Measurements from ENCODE around the gene ZNF563. TPM values are rescaled to one million over a fixed set of nuclear protein-coding genes. Genes with fewer than 3 reads are reported as not detected.

The ZNF563 gene
- 1.6 and 4.0 TPM in 2 replicates for total RNA-seq (ENCODE audit: low replicate concordance)

DNA sequence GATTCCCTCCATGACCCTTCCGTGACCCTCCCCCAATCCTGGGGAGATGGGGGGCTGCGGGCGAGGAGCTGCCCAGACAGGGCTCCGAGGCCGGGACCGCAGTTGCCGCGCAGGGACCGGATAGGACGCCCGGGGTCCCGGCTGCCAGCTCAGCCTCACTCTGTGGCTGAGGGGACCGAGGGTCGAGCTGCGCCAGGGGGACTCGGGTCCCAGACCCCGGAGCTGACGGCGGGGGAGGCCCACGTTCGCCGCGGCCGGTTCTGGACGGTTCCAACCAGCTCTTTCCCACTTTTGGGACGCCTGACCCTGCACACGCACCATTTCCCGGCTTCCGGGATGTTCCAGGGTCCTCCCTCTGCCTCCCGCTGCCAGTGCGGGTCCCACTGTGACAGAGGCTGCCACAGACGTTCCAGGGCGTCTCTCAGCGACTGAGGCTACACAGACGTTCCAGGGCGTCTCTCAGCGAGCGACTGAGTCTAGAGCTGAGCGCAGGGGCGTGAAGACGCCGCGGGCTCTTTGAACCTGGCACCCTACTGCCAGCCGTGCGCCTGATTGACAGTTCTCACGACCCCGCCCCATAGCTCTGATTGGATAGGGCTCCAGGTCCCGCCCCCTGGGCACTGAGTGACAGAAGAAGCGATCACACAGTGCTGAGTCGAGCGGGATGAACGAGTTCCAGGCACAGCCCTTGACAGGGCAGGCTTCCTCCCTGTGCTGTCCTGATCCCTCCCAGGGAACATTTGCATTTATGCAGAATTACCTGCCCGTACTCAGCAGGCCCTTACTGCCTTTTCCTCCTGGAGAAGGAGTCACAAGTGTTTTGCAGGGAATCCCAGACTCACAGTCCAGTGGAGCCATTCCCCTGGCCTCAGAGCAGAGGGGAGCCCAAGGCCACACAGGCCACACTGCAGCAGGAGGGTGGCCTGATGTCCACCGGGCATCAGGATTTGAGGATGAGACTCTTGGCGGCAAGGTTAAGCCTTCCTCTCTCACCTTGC is at the start of gene ZNF563:
TSS of gene ZNF563 (minus strand) at position 472 of the 998 bp plus-strand sequence. CDS start at position 321, 151 bp downstream.
- TF ChIP-seq CTCF (IDR thresholded peaks at IDR 0.05; ENCODE audit: insufficient read depth, low read length): no peak
- peak; percentile 91 for DNase-seq (ENCODE audit: low read depth)
- peak within 1 kb of the TSS; percentile 90 for H3K4me3 ChIP-seq (ENCODE audit: low read depth, low read length)

- no peak overlapping the region for H3K4me3 ChIP-seq (ENCODE audit: low read depth, low read length)
- TF ChIP-seq CTCF (IDR thresholded peaks at IDR 0.05; ENCODE audit: insufficient read depth, low read length): no peak
- DNase-seq (ENCODE audit: low read depth): no peak
These were observed 47.0 kb upstream of the ZNF563 start for GRCh38 chr19:12380444-12380737.

DNA sequence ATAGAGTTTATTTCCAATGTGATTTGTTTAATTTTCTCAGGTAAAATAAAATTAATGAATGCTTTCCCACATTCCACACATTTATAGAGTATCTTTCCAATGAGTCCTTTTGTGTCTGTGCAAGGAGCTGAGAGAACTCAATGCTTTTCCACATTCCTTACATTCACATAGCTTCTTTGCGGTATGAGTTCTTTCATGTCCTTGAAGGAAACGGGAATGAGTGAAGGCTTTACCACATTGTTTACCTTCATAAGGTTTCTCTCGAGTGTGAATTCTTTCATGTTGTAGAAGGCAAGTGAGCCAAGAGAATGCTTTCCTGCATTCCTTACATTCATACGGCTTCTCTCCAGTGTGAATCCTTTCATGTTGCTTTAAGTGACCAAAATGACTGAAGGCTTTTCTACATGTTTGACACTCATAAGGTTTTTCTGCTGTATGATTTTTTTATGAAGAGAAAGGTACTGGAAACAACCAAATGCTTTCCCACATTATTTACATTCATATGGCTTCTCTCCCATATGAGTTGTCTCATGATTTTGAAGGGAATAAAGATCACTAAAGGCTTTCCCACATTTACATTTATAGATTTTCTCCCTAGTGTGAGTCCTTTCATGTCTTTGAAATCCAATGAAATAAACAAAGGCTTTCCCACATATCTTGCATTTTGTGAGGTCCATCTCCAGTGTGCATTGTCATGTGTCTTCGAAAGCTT is 46.5 kb upstream of the ZNF563 start:
- TF ChIP-seq CTCF (IDR thresholded peaks at IDR 0.05; ENCODE audit: insufficient read depth, low read length): no peak
- H3K4me3 ChIP-seq (ENCODE audit: low read depth, low read length): no peak overlapping the region
- no peak for DNase-seq (ENCODE audit: low read depth)

DNA sequence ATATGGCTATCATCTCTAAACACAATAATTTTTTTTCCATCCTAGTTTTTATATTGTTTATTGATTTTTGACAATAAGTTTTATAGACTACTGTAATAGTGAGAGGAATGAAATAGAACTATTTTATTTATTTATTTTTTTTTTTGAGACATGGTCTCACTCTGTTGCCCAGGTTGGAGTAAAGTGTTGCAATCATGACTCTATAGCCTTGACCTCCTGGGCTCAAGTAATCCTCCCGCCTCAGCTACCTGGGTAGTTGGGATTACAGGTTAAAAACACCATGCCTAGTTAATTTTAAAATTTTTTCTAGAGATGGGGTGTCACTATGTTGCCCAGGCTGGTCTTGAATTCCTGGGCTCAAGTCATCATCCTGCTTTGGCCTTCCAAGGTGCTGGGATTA is 40.6 kb upstream of the ZNF563 start:
- no peak for DNase-seq (ENCODE audit: low read depth)
- no peak overlapping the region for H3K4me3 ChIP-seq (ENCODE audit: low read depth, low read length)
- no peak for TF ChIP-seq CTCF (IDR thresholded peaks at IDR 0.05; ENCODE audit: insufficient read depth, low read length)

GRCh38 chr19:12365236-12366162 is 32.1 kb upstream of the ZNF563 start, which contains the start of gene ZNF442:
Gene ZNF442 (minus strand): TSS chr19:12365683. CDS start chr19:12363631, 2,052 bp downstream.
- DNase-seq (ENCODE audit: low read depth): peak; percentile 95
- TF ChIP-seq CTCF (IDR thresholded peaks at IDR 0.05; ENCODE audit: insufficient read depth, low read length): peak; percentile 91
- H3K4me3 ChIP-seq (ENCODE audit: low read depth, low read length): peak within 1 kb of the TSS; percentile 92

All from fibroblast of the aortic adventitia (primary cell).